PFSK-1 (cell line): ENCODE results near the gene HBS1L.

Experiments
- FOXP2 ChIP-seq: optimal IDR thresholded peaks from 2 replicates; pipeline ENCODE3; 2011; ENCODE audit warnings: borderline replicate concordance, control low read depth, inconsistent platforms; ENCODE audit not compliant: insufficient read depth; ENCODE audit errors: extremely low read length, extremely low read depth
- POLR2AphosphoS5 ChIP-seq: IDR thresholded peaks from 2 replicates; pipeline ENCODE4 v1.6.1; 2012; ENCODE audit warnings: low read depth, mild to moderate bottlenecking, control low read depth, low read length, moderate library complexity
- REST ChIP-seq, 2 experiments: IDR thresholded peaks; 2 replicates each; pipeline versions ENCODE4 v1.6.1 to v1.8.0; 2011 to 2012; ENCODE audit warnings: low read depth in 2 of 2, low read length in 2 of 2, control low read depth in 1 of 2, inconsistent platforms in 1 of 2, mild to moderate bottlenecking in 1 of 2, moderate library complexity in 1 of 2; ENCODE audit not compliant: insufficient read depth in 1 of 2
- SIN3A ChIP-seq: IDR thresholded peaks from 2 replicates; pipeline ENCODE4 v1.6.1; 2012; ENCODE audit warnings: mild to moderate bottlenecking, low read length, moderate library complexity, borderline replicate concordance; ENCODE audit not compliant: insufficient read depth
- TAF1 ChIP-seq: IDR thresholded peaks from 2 replicates; pipeline ENCODE4 v1.6.1; 2012; ENCODE audit warnings: low read length, control low read depth, borderline replicate concordance; ENCODE audit not compliant: insufficient read depth

The HBS1L gene

GRCh38 chr6:135008941-135009290 is 45.7 kb downstream of the HBS1L start:
- TF ChIP-seq POLR2AphosphoS5 (no peak), TAF1 (no peak), REST (IDR thresholded peaks at IDR 0.05; ENCODE audit: insufficient read depth in 1 of 2, low read depth in 2 of 2, low read length in 2 of 2) (no peak), SIN3A (no peak), FOXP2 (no peak)

- TF ChIP-seq TAF1 (no peak), SIN3A (no peak), REST (IDR thresholded peaks at IDR 0.05; ENCODE audit: insufficient read depth in 1 of 2, low read depth in 2 of 2, low read length in 2 of 2) (no peak), POLR2AphosphoS5 (no peak), FOXP2 (no peak)
These were observed 46.3 kb downstream of the HBS1L start for GRCh38 chr6:135008072-135008940.

GRCh38 chr6:135006386-135006914 is 48.2 kb downstream of the HBS1L start:
- TF ChIP-seq POLR2AphosphoS5 (no peak), REST (IDR thresholded peaks at IDR 0.05; ENCODE audit: insufficient read depth in 1 of 2, low read depth in 2 of 2, low read length in 2 of 2) (no peak), TAF1 (no peak), SIN3A (no peak), FOXP2 (no peak)

GRCh38 chr6:135004399-135004798 is 50.2 kb downstream of the HBS1L start:
- TF ChIP-seq FOXP2 (no peak), SIN3A (no peak), POLR2AphosphoS5 (no peak), TAF1 (no peak), REST (IDR thresholded peaks at IDR 0.05; ENCODE audit: insufficient read depth in 1 of 2, low read depth in 2 of 2, low read length in 2 of 2) (no peak)
